GM19372 (cell line): ENCODE results near the gene MED27.
"Not testable (repeated sequence)": the region's sequence is repeated elsewhere in the genome, so short reads cannot be mapped to it uniquely, and the experiment has no call there.

Experiments used
- ATAC-seq: cut with Tn5 transposase; IDR thresholded peaks from one replicate; pipeline ENCODE4 v1.9.1; 2021; ENCODE audit warnings: mild to moderate bottlenecking, low read depth, moderate library complexity; ENCODE audit not compliant: unreplicated experiment

MED27 gene

DNA sequence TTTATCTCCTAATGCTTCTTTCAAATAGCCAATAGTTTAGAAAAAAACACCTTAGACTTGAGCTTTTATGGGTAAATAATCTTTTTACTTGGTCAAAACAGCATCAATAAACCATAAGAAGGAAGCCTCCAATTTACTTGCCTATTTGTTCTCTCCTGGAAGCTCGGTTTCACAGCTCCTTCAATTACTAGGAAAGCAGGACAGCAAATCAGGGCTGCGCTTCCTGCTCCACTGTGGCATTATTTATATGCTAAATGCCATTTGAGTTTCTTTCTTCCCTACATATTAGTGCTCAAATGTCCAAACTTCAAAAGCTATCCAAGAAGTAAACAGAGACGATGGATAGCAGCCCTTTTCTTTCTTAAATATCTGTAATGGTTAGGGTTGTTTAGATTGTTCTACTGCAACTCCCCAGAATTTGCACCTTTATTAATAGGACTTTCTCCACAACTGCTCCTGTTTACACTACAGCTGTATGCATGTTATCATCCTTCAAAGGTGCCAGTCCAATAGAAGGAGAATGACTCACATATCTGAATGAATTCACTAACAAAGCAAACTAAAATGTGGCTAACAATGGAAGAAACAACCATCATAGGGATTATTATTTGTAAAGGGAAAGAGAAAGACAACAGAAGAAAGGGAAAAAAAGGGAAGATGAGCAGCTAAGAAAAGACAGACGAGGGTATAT lies 58.7 kb downstream of the MED27 start:
- ATAC-seq: no peak

GRCh38 chr9:132020272-132020671 lies 59.4 kb downstream of the MED27 start:
- ATAC-seq: no peak

DNA sequence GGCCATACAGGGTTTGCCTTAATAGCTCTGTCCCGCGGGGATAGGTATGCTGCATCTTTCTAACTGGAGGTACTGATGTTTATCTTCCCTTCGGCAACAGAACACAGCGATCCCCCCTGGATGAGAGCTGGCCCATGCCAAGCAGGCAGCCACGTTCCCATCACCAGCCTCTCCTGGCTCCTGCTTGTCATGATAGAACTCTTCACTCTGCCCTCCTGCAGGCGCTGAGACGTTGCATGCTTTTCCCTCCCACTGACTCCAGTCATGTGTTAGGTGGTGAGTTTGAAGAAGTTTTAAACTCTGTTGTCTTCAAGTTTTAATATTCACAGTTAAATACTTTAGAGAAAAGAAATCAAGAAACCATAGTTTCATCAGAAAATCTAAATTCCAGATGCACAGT lies 60.0 kb downstream of the MED27 start:
- no peak for ATAC-seq

- ATAC-seq: no peak
These were observed 60.7 kb downstream of the MED27 start for GRCh38 chr9:132018957-132019405.

GRCh38 chr9:132016456-132016855 lies 63.2 kb downstream of the MED27 start:
- ATAC-seq: no peak

DNA sequence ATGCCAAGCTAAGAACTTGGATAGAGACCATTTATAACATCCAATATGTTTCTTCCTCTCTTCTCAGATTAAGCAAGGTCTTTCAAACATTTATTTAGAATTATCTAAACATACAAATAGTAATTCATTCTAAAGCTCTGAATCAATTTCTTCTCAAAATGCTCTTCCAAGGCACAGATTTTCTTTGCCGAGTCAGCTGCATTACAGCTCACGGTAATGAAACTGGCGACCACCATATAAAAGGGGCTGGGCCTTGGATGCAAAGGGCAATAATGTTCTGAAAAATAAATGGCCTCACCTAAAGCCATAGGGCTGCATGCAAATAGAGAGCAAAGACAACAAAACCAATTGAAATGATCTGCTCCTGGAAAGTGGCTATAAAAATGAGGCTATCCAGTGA lies 63.8 kb downstream of the MED27 start:
- ATAC-seq: no peak

DNA sequence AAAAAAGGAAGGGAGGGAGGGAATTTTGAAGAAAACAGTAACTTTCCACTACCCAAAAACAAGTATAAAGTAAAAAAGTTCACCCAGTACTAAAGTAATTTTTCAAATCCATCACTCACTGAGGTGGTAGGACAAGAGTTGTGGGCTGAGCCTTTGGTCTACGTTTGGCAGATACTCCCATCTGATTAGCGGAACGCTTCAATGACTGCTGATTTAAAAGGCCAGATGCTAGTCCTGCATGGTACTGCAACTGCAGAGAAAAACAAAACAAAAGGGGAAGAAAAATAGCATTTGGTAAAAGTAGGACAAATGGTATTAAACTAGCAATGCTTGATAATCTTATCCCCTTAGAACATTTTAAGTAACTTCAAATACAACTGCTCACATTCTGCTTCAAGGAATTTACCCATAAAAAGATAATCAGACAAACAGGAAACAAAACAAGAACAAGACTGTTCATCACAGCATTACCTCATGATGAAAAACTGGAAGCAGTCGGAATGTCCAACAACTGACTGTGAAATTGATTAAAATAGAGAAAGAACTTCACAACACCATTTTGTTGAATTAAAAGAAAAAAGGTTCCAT lies 65.4 kb downstream of the MED27 start:
- no peak for ATAC-seq

DNA sequence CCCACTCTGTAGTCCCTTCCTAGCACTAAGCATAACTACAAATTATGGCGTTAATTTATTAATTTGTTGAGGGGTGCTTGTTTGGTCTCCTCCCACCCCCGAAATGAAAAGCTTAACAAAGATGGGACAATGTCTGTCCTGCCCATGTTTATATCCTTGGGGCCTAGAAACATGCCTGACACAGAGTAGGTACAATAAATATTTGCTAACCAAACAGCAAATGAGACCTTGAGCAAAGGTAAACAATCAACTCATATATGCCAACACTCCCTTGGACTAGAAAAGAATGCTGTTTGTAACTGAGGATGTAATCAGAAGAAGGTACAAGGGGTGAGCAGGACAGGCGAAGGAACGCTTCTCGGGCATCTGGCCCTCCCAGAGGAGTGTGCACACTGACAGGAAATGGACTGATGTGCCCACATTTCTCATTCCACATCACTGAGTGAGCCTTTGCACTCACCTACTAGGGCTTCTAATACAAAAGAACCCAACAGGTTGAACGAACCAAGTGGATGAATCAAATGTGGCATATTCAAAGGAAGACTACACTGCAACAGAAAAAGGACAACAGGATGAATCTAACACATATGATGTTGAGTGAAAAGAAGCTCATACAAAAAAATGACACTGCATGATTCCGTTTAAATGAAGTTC lies 66.8 kb downstream of the MED27 start:
- no peak for ATAC-seq

DNA sequence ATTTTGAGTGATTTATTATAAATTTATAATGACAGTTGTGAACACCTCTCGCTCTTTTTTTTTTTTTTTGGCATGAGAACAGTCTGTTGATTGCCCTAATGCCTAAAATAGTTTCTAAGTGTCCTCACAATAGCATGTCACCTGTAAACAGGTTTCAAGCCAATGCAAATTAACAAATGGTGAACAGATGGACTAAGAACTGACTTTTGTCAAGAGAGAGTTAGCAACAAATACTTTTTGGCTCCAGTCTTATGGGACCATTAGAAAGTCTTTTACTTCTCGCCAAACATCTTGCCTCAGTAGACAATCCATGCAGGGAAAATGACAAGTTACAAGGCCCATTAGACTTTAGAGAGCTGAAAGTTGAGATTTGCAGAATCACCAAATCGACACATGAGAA lies 67.8 kb downstream of the MED27 start:
- ATAC-seq: no peak

DNA sequence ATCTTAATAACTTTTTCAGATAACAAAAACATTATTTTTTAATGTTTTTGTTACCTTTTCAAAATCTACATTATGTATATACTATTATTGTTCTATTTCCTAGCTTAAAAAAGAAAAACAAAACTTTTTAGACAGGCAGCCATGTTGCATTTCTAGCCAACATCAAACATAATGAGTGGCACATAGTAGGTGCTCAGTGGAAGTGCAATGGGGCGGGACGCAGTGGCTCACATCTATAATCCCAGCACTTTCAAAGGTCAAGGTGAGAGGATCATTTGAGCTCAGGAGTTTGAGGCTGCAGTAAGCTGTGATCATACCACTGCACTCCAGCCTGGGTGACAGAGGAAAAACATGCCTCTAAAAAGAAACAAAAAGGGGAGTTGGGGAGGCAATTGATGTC lies 68.4 kb downstream of the MED27 start:
- ATAC-seq: no peak

DNA sequence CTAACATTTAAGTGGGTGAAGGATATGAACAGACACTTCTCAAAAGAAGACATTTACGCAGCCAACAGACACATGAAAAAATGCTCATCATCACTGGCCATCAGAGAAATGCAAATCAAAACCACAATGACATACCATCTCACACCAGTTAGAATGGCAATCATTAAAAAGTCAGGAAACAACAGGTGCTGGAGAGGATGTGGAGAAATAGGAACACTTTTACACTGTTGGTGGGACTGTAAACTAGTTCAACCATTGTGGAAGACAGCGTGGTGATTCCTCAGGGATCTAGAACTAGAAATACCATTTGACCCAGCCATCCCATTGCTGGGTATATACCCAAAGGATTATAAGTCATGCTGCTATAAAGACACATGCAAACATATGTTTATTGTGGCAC lies 69.5 kb downstream of the MED27 start:
- ATAC-seq: not testable (repeated sequence)

- no peak for ATAC-seq
These were observed 70.5 kb downstream of the MED27 start for GRCh38 chr9:132008855-132009812.

DNA sequence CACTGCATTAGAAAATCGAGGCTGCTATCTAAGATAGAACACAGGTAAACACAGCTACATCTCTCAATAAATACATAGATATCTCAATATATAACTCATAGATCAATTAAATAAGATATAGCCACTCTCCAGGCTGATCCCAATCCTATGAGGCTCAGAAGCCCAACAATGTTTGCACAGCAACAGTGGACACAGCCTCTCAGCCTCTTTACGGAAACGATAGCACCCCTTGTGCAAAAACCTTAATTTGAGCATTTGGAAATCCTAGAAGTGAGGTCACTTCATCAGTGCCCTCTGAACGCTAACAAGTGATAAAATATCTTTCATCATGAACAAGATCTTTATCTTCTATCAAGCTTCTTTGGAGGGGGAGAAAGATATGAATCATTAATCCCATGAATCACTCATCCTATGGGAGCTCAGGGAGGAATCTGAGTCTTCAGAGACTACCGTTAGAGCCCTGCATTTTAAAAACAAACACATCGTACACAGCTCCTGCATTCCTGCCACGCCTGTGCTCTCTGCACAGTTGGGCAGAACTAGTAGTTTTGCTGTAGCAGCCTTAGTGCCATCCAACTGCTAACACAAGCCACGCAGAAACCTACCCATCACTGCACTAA lies 71.4 kb downstream of the MED27 start:
- ATAC-seq: no peak

GRCh38 chr9:132007371-132008025 lies 72.2 kb downstream of the MED27 start:
- no peak for ATAC-seq

DNA sequence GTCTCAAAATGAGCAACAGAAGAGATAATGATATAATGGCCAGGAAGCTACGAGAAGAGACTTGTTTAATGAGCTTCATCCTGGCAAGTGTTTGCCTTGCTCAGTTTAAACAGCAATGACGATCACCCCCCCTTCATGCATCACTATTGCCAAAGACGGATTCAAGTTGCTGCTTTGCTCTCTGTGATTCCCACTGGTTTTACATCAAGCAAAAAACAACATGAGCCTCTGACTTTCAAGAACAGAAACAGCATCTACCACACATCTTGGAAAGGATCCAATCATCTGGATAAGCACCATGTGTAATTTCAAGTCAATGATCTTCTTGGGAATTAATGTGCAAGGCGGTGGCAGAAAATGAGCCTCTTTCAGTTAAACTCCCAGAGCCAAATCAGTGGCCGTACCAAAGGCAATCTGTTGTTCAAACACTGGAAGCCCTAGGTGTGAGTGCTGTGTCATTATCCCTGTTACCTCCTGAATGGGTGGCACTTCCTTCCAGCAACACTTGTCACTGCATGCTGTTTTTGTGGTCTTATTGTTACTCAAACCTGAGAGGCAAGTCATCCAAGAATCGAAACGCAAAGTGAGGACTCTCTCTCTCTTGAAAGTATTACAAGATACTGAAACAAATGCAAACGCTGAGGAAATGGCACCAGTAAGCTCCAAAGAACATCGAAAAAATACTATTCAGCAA lies 72.8 kb downstream of the MED27 start:
- ATAC-seq: no peak

GRCh38 chr9:132005899-132006298 lies 73.8 kb downstream of the MED27 start:
- ATAC-seq: no peak

DNA sequence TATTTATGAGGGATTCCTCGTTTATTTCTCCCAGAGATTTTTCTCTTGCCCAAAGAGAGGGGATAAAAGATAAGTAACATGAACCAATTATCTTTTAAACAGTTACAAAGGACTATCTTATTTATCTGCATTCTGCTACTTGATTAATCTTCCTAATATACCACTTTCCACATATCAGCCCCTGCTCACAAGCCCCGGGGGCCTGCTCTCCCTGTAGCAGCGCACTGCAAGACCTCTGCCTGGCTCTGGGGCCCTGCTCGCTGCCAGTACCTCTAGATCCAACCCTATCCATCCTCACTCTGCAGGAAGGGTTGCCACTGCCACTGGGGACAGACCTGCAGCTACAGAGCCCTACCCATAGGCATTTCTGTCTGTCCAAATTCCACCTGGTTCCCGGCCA lies 75.3 kb downstream of the MED27 start:
- ATAC-seq: no peak

- ATAC-seq: no peak
These were observed 75.8 kb downstream of the MED27 start for GRCh38 chr9:132003896-132004295.

- ATAC-seq: no peak
These were observed 76.4 kb downstream of the MED27 start for GRCh38 chr9:132003319-132003704.
